H1 (cell line): ENCODE measurements around the gene MAP1LC3A. TPM values are rescaled to one million over a fixed set of nuclear protein-coding genes. Genes with fewer than 3 reads are reported as not detected.

ENCODE experiments used
- CTCF ChIA-PET: fragments of 300-600 bp; sonication (Branson Sonifier 250); formaldehyde crosslinking; loops from one replicate; lab custom pipeline; 2021; ENCODE audit not compliant: partially characterized antibody; lab: Charles Lee
- POLR2A ChIA-PET: fragments of 300-600 bp; sonication (Branson Sonifier 250); formaldehyde crosslinking; loops from one replicate; lab custom pipeline; 2021; ENCODE audit warnings: inconsistent platforms; ENCODE audit not compliant: partially characterized antibody; lab: Charles Lee
- DNase-seq, 2 experiments: peaks; one replicate each; pipeline versions ENCODE4 v3.0.0 to v3.0.0-alpha.2; 2010 to 2022; ENCODE audit warnings: low spot score in 2 of 2, low read depth in 1 of 2, mixed read lengths in 1 of 2
- FAIRE-seq: peaks from 2 replicates; lab custom pipeline; 2011; peaks lifted over from hg19 to GRCh38; lab: Jason Lieb, UNC
- H2AFZ ChIP-seq: 2 replicates; pipeline ENCODE4 v1.8.1; 2012; ENCODE audit warnings: low read length, inconsistent platforms
- H2AK5ac ChIP-seq: 2 replicates; pipeline ENCODE4 v1.6.1; 2013; ENCODE audit warnings: low read depth, low read length
- H2BK120ac ChIP-seq: replicated peaks from 2 replicates; pipeline ENCODE3; 2013; ENCODE audit warnings: low read depth, low read length, inconsistent platforms
- H2BK12ac ChIP-seq: 2 replicates; pipeline ENCODE4 v1.6.1; 2013; ENCODE audit warnings: low read depth, low read length
- H2BK15ac ChIP-seq: 2 replicates; pipeline ENCODE4 v1.6.1; 2013; ENCODE audit warnings: low read length
- H2BK20ac ChIP-seq: 2 replicates; pipeline ENCODE4 v1.6.1; 2013; ENCODE audit warnings: low read length
- H2BK5ac ChIP-seq: 2 replicates; pipeline ENCODE4 v1.6.1; 2013; ENCODE audit warnings: low read depth, low read length
- H3K14ac ChIP-seq: 2 replicates; pipeline ENCODE4 v1.6.1; 2013; ENCODE audit warnings: inconsistent platforms; ENCODE audit not compliant: insufficient read length
- H3K18ac ChIP-seq: 2 replicates; pipeline ENCODE4 v1.6.1; 2013; ENCODE audit warnings: low read length; ENCODE audit errors: extremely low read depth
- H3K23ac ChIP-seq: 2 replicates; pipeline ENCODE4 v1.6.1; 2013; ENCODE audit warnings: inconsistent platforms; ENCODE audit not compliant: insufficient read length
- H3K23me2 ChIP-seq: 2 replicates; pipeline ENCODE4 v1.6.1; 2013; ENCODE audit warnings: low read depth, low read length
- H3K27ac ChIP-seq: 2 replicates; pipeline ENCODE4 v1.6.1; 2011; ENCODE audit warnings: low read depth, low read length, inconsistent platforms
- H3K27me3 ChIP-seq, 4 experiments: replicated peaks in 1 of 4; 1 replicate in 1 of 4; 2 replicates in 3 of 4; pipeline versions ENCODE4 v1.6.1 to v1.8.1; 2011 to 2013; ENCODE audit warnings: low read length in 3 of 4, mild to moderate bottlenecking in 3 of 4, inconsistent platforms in 2 of 4, mixed read lengths in 2 of 4, moderate library complexity in 1 of 4; ENCODE audit not compliant: control insufficient read depth in 3 of 4, insufficient read depth in 3 of 4; ENCODE audit errors: extremely low read depth in 1 of 4
- H3K36me3 ChIP-seq, 4 experiments: 2 replicates each; pipeline versions ENCODE4 v1.6.1 to v1.8.1; 2011 to 2013; ENCODE audit warnings: mild to moderate bottlenecking in 4 of 4, low read length in 3 of 4, moderate library complexity in 2 of 4, control low read depth in 1 of 4, inconsistent platforms in 1 of 4; ENCODE audit not compliant: insufficient read depth in 4 of 4, control insufficient read depth in 2 of 4
- H3K4ac ChIP-seq: replicated peaks from 2 replicates; pipeline ENCODE3; 2013; ENCODE audit warnings: low read length, low read depth, mixed read lengths, inconsistent platforms; ENCODE audit not compliant: insufficient read length
- H3K4me1 ChIP-seq, 4 experiments: replicated peaks in 1 of 4; 1 replicate in 1 of 4; 2 replicates in 3 of 4; pipeline versions ENCODE4 v1.6.1 to v1.8.1; 2011 to 2013; ENCODE audit warnings: low read length in 3 of 4, inconsistent platforms in 2 of 4, mixed read lengths in 1 of 4; ENCODE audit not compliant: insufficient read depth in 4 of 4, control insufficient read depth in 3 of 4
- H3K4me2 ChIP-seq, 2 experiments: 2 replicates each; pipeline versions ENCODE4 v1.6.1 to v1.8.1; 2011 to 2013; ENCODE audit warnings: low read depth in 2 of 2, low read length in 2 of 2, control low read depth in 1 of 2, inconsistent platforms in 1 of 2, mild to moderate bottlenecking in 1 of 2; ENCODE audit not compliant: insufficient read depth in 1 of 2
- H3K4me3 ChIP-seq, 4 experiments: fragments of 200-600, 300-600 bp in 1 of 4; sonication (generic), shearing (Covaris generic), sonication (Bioruptor Twin) in 1 of 4; 2 replicates each; pipeline versions ENCODE4 v1.5.1 to v1.8.1; 2011 to 2016; ENCODE audit warnings: low read length in 4 of 4, low read depth in 3 of 4, control low read depth in 2 of 4, inconsistent platforms in 2 of 4, mild to moderate bottlenecking in 2 of 4, mixed read lengths in 1 of 4, moderate library complexity in 1 of 4; ENCODE audit not compliant: insufficient read depth in 2 of 4; ENCODE audit errors: extremely low read depth in 1 of 4
- H3K56ac ChIP-seq: replicated peaks from 2 replicates; pipeline ENCODE3; 2013; ENCODE audit warnings: low read depth, mild to moderate bottlenecking, mixed read lengths, low read length, inconsistent platforms; ENCODE audit not compliant: insufficient read length
- H3K79me1 ChIP-seq: 2 replicates; pipeline ENCODE4 v1.6.1; 2013; ENCODE audit warnings: low read depth, low read length, control low read depth
- H3K79me2 ChIP-seq, 2 experiments: 2 replicates each; pipeline versions ENCODE4 v1.6.1 to v1.8.1; 2012 to 2013; ENCODE audit warnings: low read length in 2 of 2, mild to moderate bottlenecking in 2 of 2, inconsistent platforms in 1 of 2; ENCODE audit not compliant: insufficient read depth in 2 of 2, control insufficient read depth in 1 of 2
- H3K9ac ChIP-seq, 4 experiments: replicated peaks in 1 of 4; 1 replicate in 1 of 4; 2 replicates in 3 of 4; pipeline versions ENCODE4 v1.6.1 to v1.8.1; 2011 to 2013; ENCODE audit warnings: low read depth in 3 of 4, low read length in 3 of 4, control low read depth in 2 of 4, mild to moderate bottlenecking in 2 of 4, moderate library complexity in 2 of 4, inconsistent platforms in 1 of 4; ENCODE audit errors: extremely low read depth in 1 of 4
- H3K9me3 ChIP-seq, 2 experiments: 2 replicates each; pipeline versions ENCODE4 v1.6.1 to v1.8.1; 2012 to 2013; ENCODE audit warnings: mild to moderate bottlenecking in 2 of 2, moderate library complexity in 2 of 2, control low read depth in 1 of 2, inconsistent platforms in 1 of 2, low read depth in 1 of 2, low read length in 1 of 2, mixed read lengths in 1 of 2; ENCODE audit not compliant: insufficient read depth in 2 of 2
- H4K20me1 ChIP-seq, 2 experiments: replicated peaks in 1 of 2; 2 replicates each; pipeline versions ENCODE3 to v1.8.1; 2011 to 2013; ENCODE audit warnings: inconsistent platforms in 2 of 2, low read length in 2 of 2, mild to moderate bottlenecking in 1 of 2; ENCODE audit not compliant: insufficient read depth in 2 of 2, control insufficient read depth in 1 of 2
- H4K5ac ChIP-seq: 2 replicates; pipeline ENCODE4 v1.6.1; 2013; ENCODE audit warnings: low read length, low read depth, mixed read lengths, inconsistent platforms; ENCODE audit not compliant: insufficient read length
- H4K8ac ChIP-seq: 2 replicates; pipeline ENCODE4 v1.8.0; 2013; ENCODE audit warnings: mild to moderate bottlenecking, moderate library complexity, low read length, inconsistent platforms; ENCODE audit not compliant: insufficient read depth; ENCODE audit errors: extremely low read depth
- H4K91ac ChIP-seq: replicated peaks from 2 replicates; pipeline ENCODE3; 2013; ENCODE audit warnings: low read length, mixed read lengths, inconsistent platforms; ENCODE audit not compliant: insufficient read length
- BRCA1 ChIP-seq: IDR thresholded peaks from 2 replicates; pipeline ENCODE4 v1.6.1; 2012; ENCODE audit warnings: low read depth, low read length, improper control_type of control experiment
- CHD1 ChIP-seq: IDR thresholded peaks from 2 replicates; pipeline ENCODE4 v1.6.1; 2012; ENCODE audit warnings: low read depth, low read length, improper control_type of control experiment
- CREB1 ChIP-seq: IDR thresholded peaks from 2 replicates; pipeline ENCODE4 v1.6.1; 2012; ENCODE audit warnings: inconsistent platforms
- EZH2 ChIP-seq: fragments of 200-600 bp; sonication (generic); IDR thresholded peaks from 2 replicates; pipeline ENCODE4 v1.7.1; 2012; ENCODE audit warnings: low read depth, mild to moderate bottlenecking, moderate library complexity, low read length, inconsistent platforms; ENCODE audit not compliant: severe bottlenecking
- JUND ChIP-seq: IDR thresholded peaks from 2 replicates; pipeline ENCODE4 v1.6.1; 2011; ENCODE audit warnings: mild to moderate bottlenecking, improper control_type of control experiment, low read length
- PHF8 ChIP-seq: fragments of 200-600 bp; sonication (generic); conservative IDR thresholded peaks from 2 replicates; pipeline ENCODE4 v1.7.1; 2012; ENCODE audit warnings: low read depth, mild to moderate bottlenecking, inconsistent platforms, low read length, moderate library complexity
- POU5F1 ChIP-seq: IDR thresholded peaks from 2 replicates; pipeline ENCODE4 v1.6.1; 2011; ENCODE audit warnings: low read depth, mild to moderate bottlenecking, low read length, moderate library complexity
- RAD21 ChIP-seq, 2 experiments: IDR thresholded peaks in 1 of 2; conservative IDR thresholded peaks in 1 of 2; 2 replicates each; pipeline ENCODE4 v1.6.1; 2011; ENCODE audit warnings: low read depth in 2 of 2, low read length in 2 of 2, improper control_type of control experiment in 1 of 2, inconsistent platforms in 1 of 2, mild to moderate bottlenecking in 1 of 2, moderate library complexity in 1 of 2
- RXRA ChIP-seq: IDR thresholded peaks from 2 replicates; pipeline ENCODE4 v1.6.1; 2011; ENCODE audit warnings: low read depth, mild to moderate bottlenecking, low read length, moderate library complexity; ENCODE audit not compliant: insufficient read depth
- TAF1 ChIP-seq: IDR thresholded peaks from 2 replicates; pipeline ENCODE4 v1.6.1; 2011; ENCODE audit warnings: mild to moderate bottlenecking, low read depth, low read length
- TCF12 ChIP-seq: IDR thresholded peaks from 2 replicates; pipeline ENCODE4 v1.6.1; 2011; ENCODE audit warnings: low read depth, mild to moderate bottlenecking, low read length
- ZNF274 ChIP-seq: IDR thresholded peaks from 2 replicates; pipeline ENCODE4 v1.7.0; 2012; ENCODE audit warnings: low read length, borderline replicate concordance; ENCODE audit errors: extremely low read depth
- WGBS, 2 experiments: shearing (Covaris generic) in 1 of 2; methylation state at CpG; one replicate each; pipeline versions ENCODE4 v1.1.6 to v1.1.7; 2013 to 2015; ENCODE audit warnings: low lambda C conversion rate in 2 of 2, mixed read lengths in 2 of 2, inconsistent platforms in 1 of 2, low coverage in 1 of 2, missing lambda C conversion rate in 1 of 2; ENCODE audit not compliant: insufficient replicate concordance in 2 of 2, insufficient coverage in 1 of 2, insufficient read length in 1 of 2; ENCODE audit errors: extremely low coverage in 1 of 2, missing lambda C conversion rate in 1 of 2; 5-methylcytosine and 5-hydroxymethylcytosine counted together
- polyA plus RNA-seq, 7 experiments: library from polyadenylated mRNA; depleted of rRNA in 3 of 7; stranded (reverse) in 5 of 7; unstranded in 2 of 7; fragments of >200 nt in 5 of 7; fragments of 200-250 nt in 2 of 7; gene quantifications; 1 replicate in 5 of 7; 2 replicates in 1 of 7; 4 replicates in 1 of 7; pipeline versions ENCODE4 v1.2.1 to v1.2.3, GENCODE V29; 2011 to 2013; ENCODE audit warnings: missing spikeins in 2 of 7, mixed read lengths in 2 of 7
- total RNA-seq: library from RNA; stranded (reverse); fragmentation: NEBNext Ultra II Directional; extraction: Animal tissue kit (Norgen Biotek cat#: 25700); gene quantifications from 2 replicates; pipeline ENCODE4 v1.2.1, GENCODE V29; 2021
- TF ChIP-seq, protein P1 (sequence below): IDR thresholded peaks from 2 replicates; pipeline ENCODE4 v1.6.1; 2012; ENCODE audit warnings: inconsistent platforms

The MAP1LC3A gene
- total and polyA plus RNA-seq, 2 of the 8 experiments (the other 6 are each of a cell fraction or from before 2014, with no cell fraction given) = 5.0 to 6.1 TPM

GRCh38 chr20:34562641-34563040 is 4.1 kb downstream of the MAP1LC3A start:
- 73% methylated on average over 5 of the region's 5 CpGs; no CpG with 5 or more reads in 1 of the 2 experiments for WGBS, 2 experiments
- H3K23ac ChIP-seq = no peak overlapping the region
- no peak overlapping the region for H3K4ac ChIP-seq
- no peak overlapping the region for H4K91ac ChIP-seq
- no peaks in the 10 kb centered on the region; a peak in 2 of 7 replicates for H3K27me3 ChIP-seq
- H2AFZ ChIP-seq = no peak overlapping the region
- H3K79me2 ChIP-seq = no peaks in the 10 kb centered on the region
- H3K36me3 ChIP-seq = no peaks in the 10 kb centered on the region
- H3K4me3 ChIP-seq = no peak overlapping the region
- peaks cover 0 to 2% (median 0%) of the 10 kb centered on the region in 4 experiments; a peak in 1 of 7 replicates for H3K4me1 ChIP-seq
- H3K23me2 ChIP-seq = peaks cover 6% of the 10 kb centered on the region
- no peak overlapping the region for H2BK5ac ChIP-seq
- FAIRE-seq = no peak
- H2BK20ac ChIP-seq = no peak overlapping the region
- H4K20me1 ChIP-seq = peaks cover 0 to 10% of the 10 kb centered on the region in 2 experiments
- no peak overlapping the region for H3K9ac ChIP-seq
- H3K14ac ChIP-seq = no peak overlapping the region
- H2BK120ac ChIP-seq = no peak overlapping the region
- DNase-seq = peak in 1 of 2 experiments; percentile 56
- ChIA-PET CTCF (interaction anchor here (0.9 to 6.2 kb wide), 16 partner anchors 8 to 310 kb away, joined by 3 to 48 read pairs (median 4); partner anchors contain the start of gene GGT7), POLR2A (no interaction called here)
- no peak overlapping the region for H2AK5ac ChIP-seq
- H3K27ac ChIP-seq = no peak overlapping the region
- H4K5ac ChIP-seq = no peak overlapping the region
- H3K79me1 ChIP-seq = peaks cover 6% of the 10 kb centered on the region
- H3K18ac ChIP-seq = no peak overlapping the region
- H2BK12ac ChIP-seq = no peak overlapping the region
- H3K9me3 ChIP-seq = no peaks in the 10 kb centered on the region
- no peak overlapping the region for H3K4me2 ChIP-seq
- no peak overlapping the region for H4K8ac ChIP-seq
- no peak overlapping the region for H3K56ac ChIP-seq
- H2BK15ac ChIP-seq = no peak overlapping the region
- no peak for TF ChIP-seq ZNF274
- no peak for TF ChIP-seq POU5F1
- TF ChIP-seq JUND = peak; percentile 72; the same call in 1 of the 2 replicates
- TF ChIP-seq BRCA1 = no peak
- peak; percentile 45 to 64; a peak in 3 of 4 replicates for TF ChIP-seq RAD21 (IDR thresholded peaks at IDR 0.05 in 1 of 2, conservative IDR thresholded peaks at IDR 0.05 in 1 of 2; ENCODE audit: low read depth in 2 of 2, low read length in 2 of 2)
- no peak for TF ChIP-seq RXRA
- no peak for TF ChIP-seq TAF1
- TF ChIP-seq CHD1 = no peak
- TF ChIP-seq TCF12 = no peak
- TF ChIP-seq EZH2 = no peak
- TF ChIP-seq, protein P1, sequence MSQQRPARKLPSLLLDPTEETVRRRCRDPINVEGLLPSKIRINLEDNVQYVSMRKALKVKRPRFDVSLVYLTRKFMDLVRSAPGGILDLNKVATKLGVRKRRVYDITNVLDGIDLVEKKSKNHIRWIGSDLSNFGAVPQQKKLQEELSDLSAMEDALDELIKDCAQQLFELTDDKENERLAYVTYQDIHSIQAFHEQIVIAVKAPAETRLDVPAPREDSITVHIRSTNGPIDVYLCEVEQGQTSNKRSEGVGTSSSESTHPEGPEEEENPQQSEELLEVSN = no peak
- TF ChIP-seq PHF8 = no peak
- peak; percentile 54 for TF ChIP-seq CREB1
